Measurements from ENCODE around the gene KCNK7. TPM values are rescaled to one million over a fixed set of nuclear protein-coding genes. Genes with fewer than 3 reads are reported as not detected.

The KCNK7 gene
- total and polyA plus RNA-seq, 12 donors = 0.22 to 1.5 (median 0.36) TPM; not detected in 2

- H3K36me3 ChIP-seq = peaks cover 10 to 53% (median 23%) of the 10 kb centered on the region in 9 donors
- 0% methylated on average over 55 of the region's 55 CpGs for WGBS, 2 donors
- H3K27ac ChIP-seq = peak within 1 kb of the TSS; percentile 92 to 100 (median 98)
- intact Hi-C loops (cut with DNase I) = loop anchor here in 3 of 10 donors (2.0 kb wide), 2 partner anchors 41 to 75 kb away; no protein-coding TSS in a partner anchor
- H3K4me3 ChIP-seq = peak within 1 kb of the TSS; percentile 91 to 99 (median 97)
- H3K27me3 ChIP-seq = no peaks in the 10 kb centered on the region
- peak; percentile 100 for DNase-seq
- ATAC-seq = peak; percentile 79 to 91 (median 86)
- H3K9me3 ChIP-seq = no peaks in the 10 kb centered on the region
- TF ChIP-seq CTCF (IDR thresholded peaks at IDR 0.05) = no peak
- peaks cover 28 to 50% (median 43%) of the 10 kb centered on the region in 9 donors for H3K4me1 ChIP-seq
These were observed 19.8 kb upstream of the KCNK7 start, which contains the start of gene PCNX3 for GRCh38 chr11:65615229-65615949. Gene PCNX3, plus strand, starts transcription at chr11:65615776. Its CDS starts 536 bp downstream, at chr11:65616312.

GRCh38 chr11:65613091-65613928 is 17.7 kb upstream of the KCNK7 start:
- WGBS, 2 donors = 23 to 26% methylated on average over 39 to 43 of the region's 43 CpGs
- Histone ChIP-seq H3K27me3 (no peaks in the 10 kb centered on the region), H3K36me3 (peaks cover 2 to 53% (median 12%) of the 10 kb centered on the region in 9 donors), H3K9me3 (no peaks in the 10 kb centered on the region), H3K4me3 (peak overlapping the region; percentile 51 to 99 (median 97)), H3K4me1 (peaks cover 36 to 71% (median 63%) of the 10 kb centered on the region in 9 donors), H3K27ac (peak overlapping the region; percentile 88 to 100 (median 98))
- no peak for ATAC-seq
- intact Hi-C loops (cut with DNase I) = loop anchor here in 3 of 10 donors (5.0 kb wide), 2 partner anchors 41 to 71 kb away; partner anchors contain the start of genes FAM89B (in 2 of the 3) and ZNRD2 (in 2 of the 3)
- DNase-seq = peak in 1 of 2 donors; percentile 43
- no peak for TF ChIP-seq CTCF (IDR thresholded peaks at IDR 0.05)

- no peaks in the 10 kb centered on the region for H3K27me3 ChIP-seq
- H3K4me3 ChIP-seq = peak overlapping the region; percentile 51 to 99 (median 97)
- ATAC-seq (no peak), DNase-seq (no peak)
- peak overlapping the region; percentile 88 to 100 (median 98) for H3K27ac ChIP-seq
- intact Hi-C loops (cut with DNase I) = loop anchor here in 3 of 10 donors (5.0 kb wide), 2 partner anchors 40 to 70 kb away; partner anchors contain the start of genes FAM89B (in 2 of the 3) and ZNRD2 (in 2 of the 3)
- no peak for TF ChIP-seq CTCF (IDR thresholded peaks at IDR 0.05)
- WGBS, 2 donors = 50 to 58% methylated on average over 7 of the region's 7 CpGs
- peaks cover 0 to 53% (median 7%) of the 10 kb centered on the region in 9 donors for H3K36me3 ChIP-seq
- peaks cover 40 to 75% (median 68%) of the 10 kb centered on the region in 9 donors for H3K4me1 ChIP-seq
- H3K9me3 ChIP-seq = no peaks in the 10 kb centered on the region
These were observed 17.1 kb upstream of the KCNK7 start for GRCh38 chr11:65612691-65613090.
